ENCODE results near the gene USP47.

DNA sequence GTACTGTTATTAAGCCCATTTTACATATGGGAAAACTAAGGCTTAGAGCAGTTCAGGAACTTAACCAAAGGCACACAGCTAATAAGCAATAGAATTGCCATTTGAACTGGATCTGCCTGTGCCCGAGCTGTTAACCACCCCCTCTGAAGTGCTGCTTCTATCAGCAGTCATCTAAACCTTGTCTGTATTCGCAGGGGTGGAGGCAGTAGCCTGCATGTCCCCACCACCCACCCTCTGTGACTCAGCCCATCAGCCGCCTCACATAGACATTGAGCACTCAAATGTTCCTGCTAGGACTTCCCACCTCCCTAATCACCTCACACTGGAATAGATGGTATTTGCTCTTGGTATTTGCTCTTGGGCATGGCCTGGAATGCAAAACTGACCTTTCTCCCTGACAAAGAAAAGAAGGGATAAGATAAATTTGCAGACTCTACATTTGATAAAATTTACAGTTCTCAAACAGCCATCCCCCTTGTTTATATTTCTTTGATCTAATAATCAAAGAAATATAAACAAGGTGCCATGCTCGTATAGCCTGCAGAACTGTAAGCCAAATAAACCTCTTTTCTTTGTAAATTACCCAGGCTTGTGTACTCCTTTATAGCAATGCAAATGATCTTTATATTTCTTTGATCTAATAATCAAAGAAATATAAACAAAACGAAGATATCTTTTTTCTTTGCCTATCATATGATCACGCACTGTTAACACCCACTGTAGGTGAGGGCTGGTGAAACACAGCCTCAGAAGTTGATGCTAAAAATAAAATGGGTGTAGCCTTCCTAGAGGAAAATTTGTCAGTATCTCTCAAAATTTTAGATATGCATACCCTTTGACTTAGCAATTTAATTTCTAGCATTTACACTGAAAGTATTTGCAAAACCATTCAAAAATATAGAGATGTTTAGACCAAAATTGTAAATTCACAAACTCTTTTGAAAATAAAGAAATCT lies 150.8 kb downstream of the USP47 start:
- TF ChIP-seq, protein P1, sequence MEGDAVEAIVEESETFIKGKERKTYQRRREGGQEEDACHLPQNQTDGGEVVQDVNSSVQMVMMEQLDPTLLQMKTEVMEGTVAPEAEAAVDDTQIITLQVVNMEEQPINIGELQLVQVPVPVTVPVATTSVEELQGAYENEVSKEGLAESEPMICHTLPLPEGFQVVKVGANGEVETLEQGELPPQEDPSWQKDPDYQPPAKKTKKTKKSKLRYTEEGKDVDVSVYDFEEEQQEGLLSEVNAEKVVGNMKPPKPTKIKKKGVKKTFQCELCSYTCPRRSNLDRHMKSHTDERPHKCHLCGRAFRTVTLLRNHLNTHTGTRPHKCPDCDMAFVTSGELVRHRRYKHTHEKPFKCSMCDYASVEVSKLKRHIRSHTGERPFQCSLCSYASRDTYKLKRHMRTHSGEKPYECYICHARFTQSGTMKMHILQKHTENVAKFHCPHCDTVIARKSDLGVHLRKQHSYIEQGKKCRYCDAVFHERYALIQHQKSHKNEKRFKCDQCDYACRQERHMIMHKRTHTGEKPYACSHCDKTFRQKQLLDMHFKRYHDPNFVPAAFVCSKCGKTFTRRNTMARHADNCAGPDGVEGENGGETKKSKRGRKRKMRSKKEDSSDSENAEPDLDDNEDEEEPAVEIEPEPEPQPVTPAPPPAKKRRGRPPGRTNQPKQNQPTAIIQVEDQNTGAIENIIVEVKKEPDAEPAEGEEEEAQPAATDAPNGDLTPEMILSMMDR (IDR thresholded peaks at IDR 0.05): no peak
- no peak for TF ChIP-seq EZH2phosphoT487 (IDR thresholded peaks at IDR 0.05)

Data from neural progenitor cell (in vitro differentiated cells).